A549 (cell line): Measurements from ENCODE around the gene ATP9B. TPM values are rescaled to one million over a fixed set of nuclear protein-coding genes. Genes with fewer than 3 reads are reported as not detected.

Experiments
- ATAC-seq, 2 experiments: fragments of 200-7000 bp in 1 of 2; fragments of >200 bp in 1 of 2; cut with Nextera tagmentation in 1 of 2; cut with Tn5 transposase in 1 of 2; 3 replicates each; pipeline versions ENCODE4 v1.8.0 to v1.9.1; 2018 to 2020; ENCODE audit warnings: mild to moderate bottlenecking in 1 of 2, moderate library complexity in 1 of 2
- CTCF ChIA-PET: fragments of 300-600 bp; sonication (Branson Sonifier 250); formaldehyde crosslinking; extraction: SDS; loops from one replicate; lab custom pipeline; 2021; ENCODE audit warnings: antibody characterized with exemption, inconsistent platforms; lab: Yijun Ruan, JAX
- POLR2A ChIA-PET: fragments of 350-600 bp; formaldehyde crosslinking; extraction: SDS; loops from one replicate; lab custom pipeline; 2021; ENCODE audit warnings: antibody characterized with exemption, inconsistent platforms; lab: Yijun Ruan, JAX
- DNase-seq, 2 experiments: peaks; one replicate each; pipeline versions ENCODE4 v3.0.0 to v3.0.0-alpha.2; 2011 to 2016; ENCODE audit warnings: low read depth in 1 of 2, low spot score in 1 of 2
- FAIRE-seq: peaks from 2 replicates; lab custom pipeline; 2011; peaks lifted over from hg19 to GRCh38; lab: Jason Lieb, UNC
- H3K27ac ChIP-seq, 2 experiments: fragments of >200 bp; sonication (Bioruptor Twin); formaldehyde crosslinking; 3 replicates each; pipeline ENCODE4 v1.5.1; 2016 to 2017
- H3K4me1 ChIP-seq: fragments of >200 bp; sonication (Bioruptor Twin); formaldehyde crosslinking; 3 replicates; pipeline ENCODE4 v1.6.1; 2016
- H3K4me2 ChIP-seq: fragments of >200 bp; sonication (Bioruptor Twin); formaldehyde crosslinking; 3 replicates; pipeline ENCODE4 v1.6.1; 2016
- H3K4me3 ChIP-seq: fragments of >200 bp; sonication (Bioruptor Twin); formaldehyde crosslinking; 3 replicates; pipeline ENCODE4 v1.5.1; 2016
- H3K9me3 ChIP-seq: fragments of >200 bp; sonication (Bioruptor Twin); formaldehyde crosslinking; 3 replicates; pipeline ENCODE4 v1.6.1; 2016
- CBX2 ChIP-seq: fragments of 200-600 bp; sonication (generic); IDR thresholded peaks from 2 replicates; pipeline ENCODE4 v1.6.1; 2016; ENCODE audit warnings: low read depth, mild to moderate bottlenecking, borderline replicate concordance
- CBX8 ChIP-seq: fragments of 200-600 bp; sonication (generic); IDR thresholded peaks from 2 replicates; pipeline ENCODE4 v1.6.1; 2016
- CEBPB ChIP-seq, 2 experiments: fragments of >200 bp in 1 of 2; sonication (Bioruptor Twin) in 1 of 2; formaldehyde crosslinking in 1 of 2; IDR thresholded peaks; 2 replicates each; pipeline ENCODE4 v1.6.1; 2012 to 2016
- EP300 ChIP-seq, 2 experiments: fragments of >200 bp; sonication (Bioruptor Twin); formaldehyde crosslinking; IDR thresholded peaks; 2 replicates in 1 of 2; 3 replicates in 1 of 2; pipeline ENCODE4 v1.6.1; 2016 to 2017
- ESRRA ChIP-seq: fragments of 150-350 bp; IDR thresholded peaks from 2 replicates; pipeline ENCODE4 v1.6.1; 2014; ENCODE audit warnings: mild to moderate bottlenecking, low read length, borderline replicate concordance
- FOSL2 ChIP-seq, 2 experiments: fragments of 450-650 bp in 1 of 2; fragments of >200 bp in 1 of 2; sonication (Bioruptor Twin) in 1 of 2; formaldehyde crosslinking; IDR thresholded peaks; 2 replicates each; pipeline versions ENCODE4 v1.5.0 to v1.6.1; 2016 to 2020; ENCODE audit warnings: mild to moderate bottlenecking in 1 of 2, moderate library complexity in 1 of 2
- HEYL ChIP-seq: fragments of 250-450 bp; sonication (Bioruptor Pico); IDR thresholded peaks from 2 replicates; pipeline ENCODE4 v1.8.0; 2021; ENCODE audit warnings: mild to moderate bottlenecking, moderate library complexity
- HOXB13 ChIP-seq: fragments of 250-450 bp; sonication (Bioruptor Pico); IDR thresholded peaks from 2 replicates; pipeline ENCODE4 v1.5.0; 2020; ENCODE audit warnings: low read depth, mild to moderate bottlenecking, moderate library complexity
- JUNB ChIP-seq: fragments of >200 bp; sonication (Bioruptor Twin); formaldehyde crosslinking; IDR thresholded peaks from 2 replicates; pipeline ENCODE4 v1.6.1; 2016
- KDM1A ChIP-seq: fragments of 200-600 bp; sonication (generic); IDR thresholded peaks from 2 replicates; pipeline ENCODE4 v1.6.1; 2016; ENCODE audit warnings: low read depth, mild to moderate bottlenecking
- MYC ChIP-seq: IDR thresholded peaks from 2 replicates; pipeline ENCODE4 v1.6.1; 2012; ENCODE audit warnings: mild to moderate bottlenecking, inconsistent platforms, low read length, improper control_type of control experiment, borderline replicate concordance
- NFE2L2 ChIP-seq: fragments of 150-350 bp; conservative IDR thresholded peaks from 2 replicates; pipeline ENCODE4 v1.6.1; 2014; ENCODE audit warnings: low read length
- NPAS2 ChIP-seq: fragments of 250-450 bp; sonication (Bioruptor Pico); IDR thresholded peaks from 2 replicates; pipeline ENCODE4 v1.8.0; 2022; ENCODE audit warnings: mild to moderate bottlenecking, moderate library complexity, borderline replicate concordance
- PHF8 ChIP-seq: fragments of 200-600 bp; sonication (generic); IDR thresholded peaks from 2 replicates; pipeline ENCODE4 v1.6.1; 2016; ENCODE audit warnings: low read depth, mild to moderate bottlenecking, antibody characterized with exemption, moderate library complexity, borderline replicate concordance
- POLR2A ChIP-seq: IDR thresholded peaks from 2 replicates; pipeline ENCODE4 v1.6.1; 2012; ENCODE audit warnings: mild to moderate bottlenecking, low read length
- RAD21 ChIP-seq, 2 experiments: fragments of >200 bp in 1 of 2; sonication (Bioruptor Twin) in 1 of 2; formaldehyde crosslinking in 1 of 2; IDR thresholded peaks in 1 of 2; conservative IDR thresholded peaks in 1 of 2; 2 replicates in 1 of 2; 3 replicates in 1 of 2; pipeline ENCODE4 v1.6.1; 2012 to 2018; ENCODE audit warnings: inconsistent platforms in 1 of 2
- RCOR1 ChIP-seq: fragments of 150-350 bp; IDR thresholded peaks from 2 replicates; pipeline ENCODE4 v1.6.1; 2014; ENCODE audit warnings: antibody characterized with exemption, low read length, low read depth
- SMC3 ChIP-seq: fragments of >200 bp; sonication (Bioruptor Twin); formaldehyde crosslinking; IDR thresholded peaks from 3 replicates; pipeline ENCODE4 v1.6.1; 2018; ENCODE audit warnings: inconsistent platforms
- TP53 ChIP-seq: fragments of 250-450 bp; sonication (Bioruptor Pico); IDR thresholded peaks from 2 replicates; pipeline ENCODE4 v1.5.0; 2021; ENCODE audit warnings: mild to moderate bottlenecking, moderate library complexity
- ZNF302 ChIP-seq: fragments of 250-450 bp; sonication (Bioruptor Pico); IDR thresholded peaks from 2 replicates; pipeline ENCODE4 v1.9.0; 2021; ENCODE audit warnings: inconsistent platforms, mild to moderate bottlenecking, moderate library complexity
- ZSCAN20 ChIP-seq: fragments of 250-450 bp; sonication (Bioruptor Pico); IDR thresholded peaks from 2 replicates; pipeline ENCODE4 v1.8.0; 2022; ENCODE audit warnings: mild to moderate bottlenecking, moderate library complexity
- WGBS: methylation state at CpG from one replicate; pipeline ENCODE4 v1.1.6; 2017; ENCODE audit errors: missing lambda C conversion rate; 5-methylcytosine and 5-hydroxymethylcytosine counted together
- polyA plus RNA-seq, 4 experiments: library from polyadenylated mRNA; depleted of rRNA in 3 of 4; stranded (reverse); fragments of >200 nt; fragmentation: RNase III in 1 of 4; extraction: RNeasy Plus Mini Kit Qiagen cat#74134 plus additional on column Dnase treatment in 1 of 4; gene quantifications; 2 replicates in 3 of 4; 3 replicates in 1 of 4; pipeline ENCODE4 v1.2.3, GENCODE V29; 2011 to 2017
- TF ChIP-seq, protein P1 (sequence below): fragments of 250-450 bp; sonication (Bioruptor Pico); IDR thresholded peaks from 2 replicates; pipeline ENCODE4 v1.5.0; 2021; ENCODE audit warnings: mild to moderate bottlenecking, moderate library complexity, borderline replicate concordance
- TF ChIP-seq, protein P2 (sequence below): IDR thresholded peaks from 2 replicates; pipeline ENCODE4 v1.6.1; 2012; ENCODE audit warnings: low read depth, borderline replicate concordance
- TF ChIP-seq, protein P3 (sequence below): fragments of >200 bp; sonication (Bioruptor Twin); formaldehyde crosslinking; IDR thresholded peaks from 2 replicates; pipeline ENCODE4 v1.6.1; 2016
- TF ChIP-seq, protein P4 (sequence below): fragments of 250-450 bp; sonication (Bioruptor Pico); IDR thresholded peaks from 2 replicates; pipeline ENCODE4 v1.5.0; 2020; ENCODE audit warnings: low read depth, mild to moderate bottlenecking, moderate library complexity
- TF ChIP-seq, protein P5 (sequence below): fragments of >200 bp; sonication (Bioruptor Twin); formaldehyde crosslinking; IDR thresholded peaks from 3 replicates; pipeline ENCODE4 v1.6.1; 2016

Gene ATP9B
- polyA plus RNA-seq, 2 of the 4 experiments (the other 2 are of a cell fraction), result 22.6 to 35.7 TPM

DNA sequence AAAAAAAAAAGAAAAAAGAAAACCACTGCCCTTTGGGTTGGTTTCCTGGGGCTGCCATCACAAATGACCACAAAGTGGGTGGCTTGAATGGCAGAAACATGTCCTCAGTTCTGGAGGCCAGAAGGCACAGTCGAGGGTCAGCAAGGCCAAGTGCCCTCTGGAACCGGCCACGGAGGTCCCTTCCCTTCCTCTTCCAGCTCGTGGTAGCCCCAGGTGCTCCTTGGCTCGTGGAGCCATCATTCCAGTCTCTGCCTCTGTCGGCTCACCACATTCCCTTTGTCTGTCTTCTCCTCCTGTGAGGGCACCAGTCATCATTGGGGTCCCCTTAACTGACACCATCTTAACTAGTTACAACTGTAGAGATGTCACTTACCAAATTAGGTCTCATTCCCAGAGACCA, 318.0 kb downstream of the ATP9B start:
- H3K27ac ChIP-seq, result no peak overlapping the region
- TF ChIP-seq PHF8 (no peak), SMC3 (no peak), FOSL2 (IDR thresholded peaks at IDR 0.05) (no peak), FOSL2 (CRISPR knock-in tag; IDR thresholded peaks at IDR 0.05) (no peak), ESRRA (no peak), KDM1A (no peak), ZNF302 (CRISPR knock-in tag) (no peak), POLR2A (no peak), TP53 (no peak), EP300 (IDR thresholded peaks at IDR 0.05) (no peak), HEYL (no peak)
- TF ChIP-seq, protein P1, sequence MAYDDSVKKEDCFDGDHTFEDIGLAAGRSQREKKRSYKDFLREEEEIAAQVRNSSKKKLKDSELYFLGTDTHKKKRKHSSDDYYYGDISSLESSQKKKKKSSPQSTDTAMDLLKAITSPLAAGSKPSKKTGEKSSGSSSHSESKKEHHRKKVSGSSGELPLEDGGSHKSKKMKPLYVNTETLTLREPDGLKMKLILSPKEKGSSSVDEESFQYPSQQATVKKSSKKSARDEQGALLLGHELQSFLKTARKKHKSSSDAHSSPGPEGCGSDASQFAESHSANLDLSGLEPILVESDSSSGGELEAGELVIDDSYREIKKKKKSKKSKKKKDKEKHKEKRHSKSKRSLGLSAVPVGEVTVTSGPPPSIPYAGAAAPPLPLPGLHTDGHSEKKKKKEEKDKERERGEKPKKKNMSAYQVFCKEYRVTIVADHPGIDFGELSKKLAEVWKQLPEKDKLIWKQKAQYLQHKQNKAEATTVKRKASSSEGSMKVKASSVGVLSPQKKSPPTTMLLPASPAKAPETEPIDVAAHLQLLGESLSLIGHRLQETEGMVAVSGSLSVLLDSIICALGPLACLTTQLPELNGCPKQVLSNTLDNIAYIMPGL, result no peak
- TF ChIP-seq, protein P2, sequence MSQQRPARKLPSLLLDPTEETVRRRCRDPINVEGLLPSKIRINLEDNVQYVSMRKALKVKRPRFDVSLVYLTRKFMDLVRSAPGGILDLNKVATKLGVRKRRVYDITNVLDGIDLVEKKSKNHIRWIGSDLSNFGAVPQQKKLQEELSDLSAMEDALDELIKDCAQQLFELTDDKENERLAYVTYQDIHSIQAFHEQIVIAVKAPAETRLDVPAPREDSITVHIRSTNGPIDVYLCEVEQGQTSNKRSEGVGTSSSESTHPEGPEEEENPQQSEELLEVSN, result no peak
- TF ChIP-seq, protein P3, sequence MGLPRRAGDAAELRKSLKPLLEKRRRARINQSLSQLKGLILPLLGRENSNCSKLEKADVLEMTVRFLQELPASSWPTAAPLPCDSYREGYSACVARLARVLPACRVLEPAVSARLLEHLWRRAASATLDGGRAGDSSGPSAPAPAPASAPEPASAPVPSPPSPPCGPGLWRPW, result no peak
- ChIA-PET CTCF (interaction anchor here (5.4 kb wide), 1 partner anchor 6 kb away, joined by 48 read pairs; no protein-coding TSS in a partner anchor), POLR2A (no interaction called here)
- H3K4me3 ChIP-seq, result no peak overlapping the region
- no peak overlapping the region for H3K4me2 ChIP-seq
- WGBS, result 60% methylated on average over 6 of the region's 6 CpGs
- H3K4me1 ChIP-seq, result no peaks in the 10 kb centered on the region
- no peak for DNase-seq
- H3K9me3 ChIP-seq, result no peaks in the 10 kb centered on the region
- FAIRE-seq, result no peak
- ATAC-seq, result no peak

DNA sequence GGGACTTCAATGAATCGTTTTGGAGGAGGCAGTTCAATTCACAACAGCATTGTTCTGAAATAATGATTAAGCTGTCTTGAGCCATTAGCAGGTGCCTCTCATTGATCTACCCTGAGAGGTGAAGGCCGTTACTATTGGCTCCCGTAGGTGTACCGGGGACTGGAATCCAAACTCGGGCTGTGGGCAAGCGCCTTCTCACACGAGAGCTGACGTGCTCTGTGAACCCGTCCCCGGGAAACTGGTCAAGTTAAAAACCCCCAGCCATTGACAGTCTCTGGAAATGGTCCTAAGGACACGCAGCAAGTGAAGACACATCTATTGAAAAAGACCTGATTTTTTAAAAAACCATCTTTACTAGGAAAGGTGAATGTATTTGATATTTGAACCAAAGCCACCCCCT, 318.4 kb downstream of the ATP9B start:
- no peaks in the 10 kb centered on the region for H3K4me1 ChIP-seq

DNA sequence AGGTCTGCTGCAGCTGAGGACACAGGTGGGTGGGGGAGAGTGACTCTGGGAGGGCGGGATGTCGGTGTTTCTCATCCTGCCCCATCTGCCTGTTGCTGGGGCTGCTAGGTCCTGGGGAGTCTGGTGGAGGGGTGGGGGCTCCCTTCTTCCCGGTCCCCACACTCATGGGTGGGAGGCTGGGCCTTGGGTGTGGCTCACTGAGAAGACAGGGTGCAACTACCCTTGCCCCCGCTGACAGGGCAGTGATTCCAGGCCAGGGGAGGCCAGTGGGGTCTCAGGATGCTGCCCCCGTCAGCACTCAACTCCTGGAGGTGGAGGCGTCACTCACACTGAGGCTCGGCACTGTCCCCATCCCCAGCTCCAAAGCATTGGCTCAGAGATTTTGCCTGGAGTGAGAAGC, 318.8 kb downstream of the ATP9B start:
- no peak for FAIRE-seq
- CTCF ChIA-PET, result interaction anchor here (1.6 to 5.4 kb wide), 2 partner anchors 7 to 140 kb away, joined by 6 to 48 read pairs; no protein-coding TSS in a partner anchor
- TF ChIP-seq FOSL2 (IDR thresholded peaks at IDR 0.05), result no peak
- no peak for TF ChIP-seq FOSL2 (CRISPR knock-in tag; IDR thresholded peaks at IDR 0.05)
- no peak for TF ChIP-seq EP300 (IDR thresholded peaks at IDR 0.05)
- no peak for TF ChIP-seq CEBPB (IDR thresholded peaks at IDR 0.05)
- no peak for TF ChIP-seq NPAS2 (CRISPR knock-in tag)
- no peak for TF ChIP-seq ZSCAN20 (CRISPR knock-in tag)
- TF ChIP-seq JUNB, result no peak
- no peak for TF ChIP-seq NFE2L2
- no peak for TF ChIP-seq CBX8
- TF ChIP-seq, protein P4, sequence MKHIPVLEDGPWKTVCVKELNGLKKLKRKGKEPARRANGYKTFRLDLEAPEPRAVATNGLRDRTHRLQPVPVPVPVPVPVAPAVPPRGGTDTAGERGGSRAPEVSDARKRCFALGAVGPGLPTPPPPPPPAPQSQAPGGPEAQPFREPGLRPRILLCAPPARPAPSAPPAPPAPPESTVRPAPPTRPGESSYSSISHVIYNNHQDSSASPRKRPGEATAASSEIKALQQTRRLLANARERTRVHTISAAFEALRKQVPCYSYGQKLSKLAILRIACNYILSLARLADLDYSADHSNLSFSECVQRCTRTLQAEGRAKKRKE, result no peak
- no peak for TF ChIP-seq MYC
- no peak for TF ChIP-seq POLR2A
- TF ChIP-seq, all 56 proteins: peak for 0
- Histone ChIP-seq H3K27ac (no peak overlapping the region), H3K9me3 (no peaks in the 10 kb centered on the region), H3K4me2 (no peak overlapping the region), H3K4me1 (no peaks in the 10 kb centered on the region), H3K4me3 (no peak overlapping the region)
- no peak for ATAC-seq
- WGBS, result 62% methylated on average over 3 of the region's 7 CpGs
- POLR2A ChIA-PET, result no interaction called here
- no peak for DNase-seq

More for the DNA sequence above, 318.4 kb downstream of the ATP9B start:
- FAIRE-seq (no peak), ATAC-seq (no peak), DNase-seq (no peak)
- 62% methylated on average over 11 of the region's 11 CpGs for WGBS
- ChIA-PET POLR2A (no interaction called here), CTCF (interaction anchor here (5.4 kb wide), 1 partner anchor 7 kb away, joined by 48 read pairs; no protein-coding TSS in a partner anchor)
- Histone ChIP-seq H3K4me2 (no peak overlapping the region), H3K4me3 (no peak overlapping the region), H3K27ac (no peak overlapping the region), H3K9me3 (no peaks in the 10 kb centered on the region)
- no peak for TF ChIP-seq KDM1A
- no peak for TF ChIP-seq HOXB13 (CRISPR knock-in tag)
- no peak for TF ChIP-seq CBX2
- TF ChIP-seq EP300 (IDR thresholded peaks at IDR 0.05), result no peak
- no peak for TF ChIP-seq RAD21 (conservative IDR thresholded peaks at IDR 0.05 in 1 of 2, IDR thresholded peaks at IDR 0.05 in 1 of 2)
- TF ChIP-seq NFE2L2, result no peak
- TF ChIP-seq, protein P5, sequence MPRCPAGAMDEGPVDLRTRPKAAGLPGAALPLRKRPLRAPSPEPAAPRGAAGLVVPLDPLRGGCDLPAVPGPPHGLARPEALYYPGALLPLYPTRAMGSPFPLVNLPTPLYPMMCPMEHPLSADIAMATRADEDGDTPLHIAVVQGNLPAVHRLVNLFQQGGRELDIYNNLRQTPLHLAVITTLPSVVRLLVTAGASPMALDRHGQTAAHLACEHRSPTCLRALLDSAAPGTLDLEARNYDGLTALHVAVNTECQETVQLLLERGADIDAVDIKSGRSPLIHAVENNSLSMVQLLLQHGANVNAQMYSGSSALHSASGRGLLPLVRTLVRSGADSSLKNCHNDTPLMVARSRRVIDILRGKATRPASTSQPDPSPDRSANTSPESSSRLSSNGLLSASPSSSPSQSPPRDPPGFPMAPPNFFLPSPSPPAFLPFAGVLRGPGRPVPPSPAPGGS, result no peak
- TF ChIP-seq RCOR1, result no peak
